Fibroblast of the aortic adventitia (primary cell): ENCODE measurements around the gene PIK3C3. TPM values are rescaled to one million over a fixed set of nuclear protein-coding genes. Genes with fewer than 3 reads are reported as not detected.
A peak's percentile ranks its signal among the peaks of the same experiment; 100 is the strongest.

ENCODE experiments used
- DNase-seq: peaks from one replicate; pipeline ENCODE4 v3.0.0-alpha.2; 2010; ENCODE audit warnings: low read depth
- H3K4me3 ChIP-seq: 2 replicates; pipeline ENCODE4 v1.5.1; 2011; ENCODE audit warnings: low read depth, mild to moderate bottlenecking, control low read depth, low read length, moderate library complexity
- total RNA-seq: library from RNA; depleted of rRNA; stranded (reverse); fragments of >200 nt; gene quantifications from 2 replicates; pipeline ENCODE4 v1.2.3, GENCODE V29; 2012; ENCODE audit warnings: low replicate concordance
- TF ChIP-seq, protein P1 (sequence below): IDR thresholded peaks from 2 replicates; pipeline ENCODE4 v1.5.1; 2011; ENCODE audit warnings: mild to moderate bottlenecking, low read length, control low read depth, inconsistent platforms; ENCODE audit not compliant: insufficient read depth

Gene PIK3C3
- total RNA-seq, 1 donor: 51.2 TPM

DNA sequence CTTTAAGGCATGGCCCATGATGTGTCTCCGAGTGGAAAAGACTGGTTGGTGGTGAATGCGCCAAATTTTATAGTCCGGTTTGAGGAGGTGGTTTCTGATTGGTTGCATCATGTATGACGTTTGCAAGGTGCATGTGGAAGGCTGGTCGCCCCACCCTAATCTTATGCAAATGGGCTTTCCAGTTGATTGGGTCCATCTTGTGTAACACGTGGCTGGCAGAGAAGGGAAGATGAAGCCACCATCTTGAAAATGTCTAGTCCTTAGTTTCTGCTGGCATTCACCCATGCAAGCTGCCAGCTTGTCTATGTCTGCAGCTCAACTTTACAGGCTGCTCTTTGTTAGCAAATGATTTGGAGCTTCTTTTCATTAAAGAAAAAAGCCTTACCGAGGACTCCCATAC is 132.2 kb downstream of the PIK3C3 start:
- TF ChIP-seq, protein P1, sequence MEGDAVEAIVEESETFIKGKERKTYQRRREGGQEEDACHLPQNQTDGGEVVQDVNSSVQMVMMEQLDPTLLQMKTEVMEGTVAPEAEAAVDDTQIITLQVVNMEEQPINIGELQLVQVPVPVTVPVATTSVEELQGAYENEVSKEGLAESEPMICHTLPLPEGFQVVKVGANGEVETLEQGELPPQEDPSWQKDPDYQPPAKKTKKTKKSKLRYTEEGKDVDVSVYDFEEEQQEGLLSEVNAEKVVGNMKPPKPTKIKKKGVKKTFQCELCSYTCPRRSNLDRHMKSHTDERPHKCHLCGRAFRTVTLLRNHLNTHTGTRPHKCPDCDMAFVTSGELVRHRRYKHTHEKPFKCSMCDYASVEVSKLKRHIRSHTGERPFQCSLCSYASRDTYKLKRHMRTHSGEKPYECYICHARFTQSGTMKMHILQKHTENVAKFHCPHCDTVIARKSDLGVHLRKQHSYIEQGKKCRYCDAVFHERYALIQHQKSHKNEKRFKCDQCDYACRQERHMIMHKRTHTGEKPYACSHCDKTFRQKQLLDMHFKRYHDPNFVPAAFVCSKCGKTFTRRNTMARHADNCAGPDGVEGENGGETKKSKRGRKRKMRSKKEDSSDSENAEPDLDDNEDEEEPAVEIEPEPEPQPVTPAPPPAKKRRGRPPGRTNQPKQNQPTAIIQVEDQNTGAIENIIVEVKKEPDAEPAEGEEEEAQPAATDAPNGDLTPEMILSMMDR: no peak
- H3K4me3 ChIP-seq: no peak overlapping the region
- peak; percentile 7 for DNase-seq

DNA sequence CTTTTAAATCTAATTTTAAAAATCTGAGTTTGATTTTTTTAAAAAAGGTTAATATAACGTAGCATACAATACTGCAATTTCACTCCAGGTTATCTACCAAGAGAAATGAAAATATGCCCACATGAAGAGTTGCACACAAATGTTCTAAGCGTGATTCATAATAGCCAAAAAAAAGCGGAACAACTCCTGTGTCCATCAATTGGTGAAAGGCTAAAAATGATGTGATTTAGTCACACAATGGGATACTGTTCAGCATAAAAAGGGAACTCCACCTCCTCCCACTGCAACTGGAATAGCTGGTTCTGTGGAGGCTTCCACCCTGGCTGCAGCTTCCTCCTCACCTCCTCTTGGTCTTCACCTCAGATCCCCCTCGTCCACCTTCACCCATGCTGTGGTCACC is 132.8 kb downstream of the PIK3C3 start:
- TF ChIP-seq, protein P1: no peak
- no peak overlapping the region for H3K4me3 ChIP-seq
- DNase-seq: no peak

DNA sequence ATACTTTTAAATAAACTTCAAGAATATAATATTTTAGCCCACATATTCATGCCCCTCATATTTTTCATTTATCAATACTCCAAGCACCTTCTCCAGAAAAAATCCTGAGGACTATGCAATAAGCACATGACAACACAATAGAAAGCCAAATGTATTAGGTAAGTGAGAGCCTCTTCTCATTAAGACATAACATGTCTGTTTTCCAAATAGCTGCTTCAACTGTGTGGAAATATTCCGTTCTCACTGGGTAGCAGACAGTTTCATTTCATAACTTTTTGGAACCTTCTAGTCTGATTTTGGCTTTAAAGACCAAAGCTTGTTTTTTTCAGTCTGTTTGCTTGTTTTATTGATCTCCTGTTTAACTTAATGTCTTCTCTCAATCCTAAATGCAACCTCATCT is 137.8 kb downstream of the PIK3C3 start:
- peak; percentile 13 for DNase-seq
- no peak overlapping the region for H3K4me3 ChIP-seq
- TF ChIP-seq, protein P1: no peak

DNA sequence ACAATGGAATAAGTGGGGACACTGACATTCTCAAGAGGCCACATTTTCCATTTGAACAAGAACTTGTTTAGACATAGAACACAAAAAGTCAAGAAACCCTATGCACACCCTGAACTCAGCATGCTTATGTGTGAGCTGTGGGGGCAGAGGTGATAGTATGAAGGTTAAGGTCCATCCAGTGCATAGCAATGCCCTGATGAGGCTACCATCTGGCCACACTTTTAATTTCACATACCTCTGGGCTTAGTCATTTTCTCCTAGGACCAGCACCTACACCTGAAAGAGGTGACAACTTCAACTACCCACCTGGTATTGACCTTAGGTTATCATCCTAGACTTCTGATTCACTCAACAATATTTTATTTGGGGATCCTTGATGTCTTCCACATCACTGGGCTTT is 139.8 kb downstream of the PIK3C3 start:
- no peak for DNase-seq
- TF ChIP-seq, protein P1: no peak
- no peak overlapping the region for H3K4me3 ChIP-seq

DNA sequence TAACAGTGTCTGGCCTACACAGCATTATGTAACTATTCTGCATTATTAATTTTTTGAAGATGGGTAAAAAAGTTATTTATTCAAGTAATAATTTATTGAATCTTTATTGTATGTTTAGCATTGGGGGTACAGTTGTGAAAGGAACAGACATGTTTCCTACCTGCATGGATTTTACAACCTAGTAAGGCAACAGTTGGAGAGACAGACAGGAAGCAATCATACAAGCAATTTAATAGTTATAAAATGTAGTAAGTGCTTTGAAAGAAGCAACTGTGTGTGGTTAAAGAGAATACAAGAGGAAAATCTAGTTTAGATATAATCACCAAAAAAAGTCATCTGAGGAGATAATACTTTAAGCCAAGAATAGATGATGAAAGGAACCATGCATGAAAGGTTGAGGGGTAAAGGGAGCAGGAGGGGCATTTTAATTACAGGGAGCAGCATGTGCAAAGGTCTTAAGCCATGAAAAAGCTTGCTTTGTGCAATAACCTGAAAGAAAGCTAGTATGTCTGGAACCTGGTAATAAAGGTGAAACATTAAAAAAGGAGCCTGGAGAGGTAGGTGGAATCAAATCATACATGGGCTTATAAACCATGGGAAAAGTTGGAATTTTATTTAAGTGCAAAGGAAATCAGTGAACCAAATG is 140.8 kb downstream of the PIK3C3 start:
- H3K4me3 ChIP-seq: no peak overlapping the region
- DNase-seq: no peak
- TF ChIP-seq, protein P1: no peak

DNA sequence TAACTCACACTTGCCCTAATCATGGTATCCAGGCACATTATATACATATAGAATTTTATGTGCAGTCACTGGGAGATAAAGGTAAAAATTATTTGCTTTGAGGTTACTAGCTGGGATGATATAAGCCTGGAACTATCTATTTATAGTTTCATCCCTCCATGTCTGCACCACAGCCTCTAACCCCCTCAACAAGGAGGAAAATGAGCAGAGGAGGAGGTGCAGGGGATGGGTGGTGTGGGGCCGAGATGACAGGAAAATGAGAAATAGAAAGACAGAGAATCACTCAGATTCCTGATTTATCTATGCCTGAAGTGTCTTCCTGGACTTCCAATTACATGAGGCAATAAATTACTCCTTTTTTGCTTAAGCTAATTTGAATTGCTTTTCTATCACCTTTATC is 145.2 kb downstream of the PIK3C3 start:
- no peak for DNase-seq
- TF ChIP-seq, protein P1: no peak
- H3K4me3 ChIP-seq: no peak overlapping the region

DNA sequence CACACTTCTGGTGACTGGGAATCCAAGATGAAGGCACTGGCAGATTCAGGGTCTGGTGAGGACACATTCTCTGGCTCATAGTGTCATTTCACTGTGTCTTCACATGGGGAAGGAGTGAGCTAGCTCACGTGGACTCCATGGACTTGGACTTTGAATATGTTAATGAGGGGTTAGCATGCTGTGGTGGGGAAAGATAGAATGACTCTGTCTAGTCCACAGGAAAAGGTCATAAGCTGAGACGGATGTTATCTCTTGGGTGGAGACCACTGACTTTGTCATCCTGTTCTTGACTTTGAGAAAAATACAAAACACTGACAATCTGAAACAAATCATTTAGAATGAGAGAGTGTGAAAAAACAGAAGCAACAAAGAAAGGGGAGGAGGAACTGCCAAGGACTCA is 145.9 kb downstream of the PIK3C3 start:
- no peak overlapping the region for H3K4me3 ChIP-seq
- DNase-seq: no peak
- TF ChIP-seq, protein P1: no peak
